Measurements from ENCODE around the gene HUWE1.

HUWE1 gene

DNA sequence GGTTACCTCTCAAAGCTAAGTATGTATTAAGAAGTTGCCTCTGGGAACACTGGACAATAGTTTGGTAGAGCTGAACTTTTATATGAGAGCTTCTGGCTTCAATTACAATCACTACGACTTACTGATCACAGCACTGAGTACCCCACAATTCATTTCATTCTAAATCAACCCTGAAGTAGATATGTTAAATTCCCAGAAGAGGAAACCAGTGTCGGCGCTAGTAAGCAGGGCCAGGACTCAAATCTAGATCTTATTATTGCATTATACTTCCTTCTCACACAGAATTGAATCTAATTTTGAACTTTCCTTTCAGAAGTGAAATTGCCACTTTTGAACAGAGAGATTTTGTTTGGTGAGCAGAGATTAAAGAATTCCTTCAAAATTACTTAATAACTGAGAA lies 41.8 kb downstream of the HUWE1 start:
- TF ChIP-seq, protein P1, sequence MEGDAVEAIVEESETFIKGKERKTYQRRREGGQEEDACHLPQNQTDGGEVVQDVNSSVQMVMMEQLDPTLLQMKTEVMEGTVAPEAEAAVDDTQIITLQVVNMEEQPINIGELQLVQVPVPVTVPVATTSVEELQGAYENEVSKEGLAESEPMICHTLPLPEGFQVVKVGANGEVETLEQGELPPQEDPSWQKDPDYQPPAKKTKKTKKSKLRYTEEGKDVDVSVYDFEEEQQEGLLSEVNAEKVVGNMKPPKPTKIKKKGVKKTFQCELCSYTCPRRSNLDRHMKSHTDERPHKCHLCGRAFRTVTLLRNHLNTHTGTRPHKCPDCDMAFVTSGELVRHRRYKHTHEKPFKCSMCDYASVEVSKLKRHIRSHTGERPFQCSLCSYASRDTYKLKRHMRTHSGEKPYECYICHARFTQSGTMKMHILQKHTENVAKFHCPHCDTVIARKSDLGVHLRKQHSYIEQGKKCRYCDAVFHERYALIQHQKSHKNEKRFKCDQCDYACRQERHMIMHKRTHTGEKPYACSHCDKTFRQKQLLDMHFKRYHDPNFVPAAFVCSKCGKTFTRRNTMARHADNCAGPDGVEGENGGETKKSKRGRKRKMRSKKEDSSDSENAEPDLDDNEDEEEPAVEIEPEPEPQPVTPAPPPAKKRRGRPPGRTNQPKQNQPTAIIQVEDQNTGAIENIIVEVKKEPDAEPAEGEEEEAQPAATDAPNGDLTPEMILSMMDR (IDR thresholded peaks at IDR 0.05), result no peak
- Histone ChIP-seq H3K27ac (no peak overlapping the region), H3K4me3 (no peak overlapping the region)
- DNase-seq (ENCODE audit: low spot score), result no peak

- TF ChIP-seq, protein P1 (IDR thresholded peaks at IDR 0.05), result no peak
- H3K4me3 ChIP-seq, result no peak overlapping the region
- DNase-seq (ENCODE audit: low spot score), result no peak
- H3K27ac ChIP-seq, result no peak overlapping the region
These were observed 44.2 kb downstream of the HUWE1 start for GRCh38 chrX:53642337-53642736.

- Histone ChIP-seq H3K27ac (no peak overlapping the region), H3K4me3 (no peak overlapping the region)
- DNase-seq (ENCODE audit: low spot score), result no peak
- TF ChIP-seq, protein P1 (IDR thresholded peaks at IDR 0.05), result no peak
These were observed 47.3 kb downstream of the HUWE1 start for GRCh38 chrX:53639257-53639656.

DNA sequence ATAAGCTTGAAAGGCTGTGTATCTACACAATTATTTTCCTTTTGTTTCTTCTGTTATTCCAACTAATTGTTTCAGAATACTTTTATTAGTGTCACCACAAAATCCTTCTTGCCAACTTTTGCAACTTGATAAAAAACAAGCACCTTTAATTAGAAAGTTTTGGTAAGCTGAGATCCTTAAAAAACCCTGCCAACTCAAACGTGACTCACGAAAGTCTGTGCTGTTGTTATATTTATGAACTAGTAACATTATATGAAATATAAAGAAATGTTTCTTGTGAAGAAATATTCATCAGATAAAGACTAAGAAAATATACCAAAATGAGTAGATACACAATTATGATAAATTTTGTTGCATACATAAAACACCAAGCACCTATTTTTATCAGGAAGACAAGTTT lies 49.0 kb downstream of the HUWE1 start:
- DNase-seq (ENCODE audit: low spot score), result no peak
- Histone ChIP-seq H3K27ac (no peak overlapping the region), H3K4me3 (no peak overlapping the region)
- TF ChIP-seq, protein P1 (IDR thresholded peaks at IDR 0.05), result no peak

GRCh38 chrX:53631156-53631555 lies 55.4 kb downstream of the HUWE1 start:
- TF ChIP-seq, protein P1 (IDR thresholded peaks at IDR 0.05), result no peak
- H3K27ac ChIP-seq, result no peak overlapping the region
- H3K4me3 ChIP-seq, result no peak overlapping the region
- no peak for DNase-seq (ENCODE audit: low spot score)

DNA sequence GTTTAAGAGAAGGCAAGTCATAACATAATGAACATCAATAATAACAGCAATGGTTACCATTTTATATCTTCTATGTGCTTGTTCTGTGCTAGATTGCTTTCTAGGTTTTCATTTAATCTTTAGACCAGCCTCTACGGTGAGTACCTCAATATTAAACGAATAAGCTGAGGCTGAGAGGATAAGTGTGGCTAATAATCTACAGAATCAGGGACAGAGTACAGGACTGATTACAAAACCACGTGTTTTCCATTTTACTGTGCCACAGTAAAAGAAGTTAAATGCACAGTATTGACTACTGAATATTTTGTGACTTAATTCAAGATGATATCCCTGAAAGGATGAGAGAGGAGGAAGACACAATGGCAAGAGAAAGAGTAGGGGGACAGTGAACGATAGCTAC lies 56.3 kb downstream of the HUWE1 start:
- TF ChIP-seq, protein P1 (IDR thresholded peaks at IDR 0.05), result no peak

GRCh38 chrX:53622431-53622830 lies 64.1 kb downstream of the HUWE1 start:
- TF ChIP-seq, protein P1 (IDR thresholded peaks at IDR 0.05), result no peak
- Histone ChIP-seq H3K27ac (no peak overlapping the region), H3K4me3 (no peak overlapping the region)
- DNase-seq (ENCODE audit: low spot score), result no peak

More for the DNA sequence above, 56.3 kb downstream of the HUWE1 start:
- no peak overlapping the region for H3K27ac ChIP-seq
- no peak overlapping the region for H3K4me3 ChIP-seq
- no peak for DNase-seq (ENCODE audit: low spot score)
